Cardiac septum (tissue), 1 donor: Measurements from ENCODE around the gene FAR2. TPM values are rescaled to one million over a fixed set of nuclear protein-coding genes. Genes with fewer than 3 reads are reported as not detected.
"Not testable (repeated sequence)": the region's sequence is repeated elsewhere in the genome, so short reads cannot be mapped to it uniquely, and the experiment has no call there.

ENCODE experiments used
- DNase-seq: peaks from one replicate; pipeline ENCODE4 v3.0.0-alpha.2; 2020; ENCODE audit warnings: low spot score
- intact Hi-C: fragments of 100-400 bp; cut with DNase I; formaldehyde crosslinking; loops from one replicate; pipeline ENCODE4 v1.14.0; 2022
- long read RNA-seq: library from polyadenylated mRNA; unstranded; transcript quantifications from one replicate; pipeline ENCODE4 v2.0.0, GENCODE V29; 2021
- total RNA-seq: library from RNA; stranded (reverse); fragmentation: NEBNext Ultra II Directional; extraction: Animal tissue kit (Norgen Biotek cat#: 25700); gene quantifications from one replicate; pipeline ENCODE4 v1.2.1, GENCODE V29; 2021
- donor health status: DM: no; HTN: no; CAD: no.

The FAR2 gene
- 3.3 TPM for total RNA-seq
- long read RNA-seq, partial matches to known transcripts, result 1 of 10 reads
- long read RNA-seq, other reads (novel, unspliced or antisense), result 9 of 10 reads

DNA sequence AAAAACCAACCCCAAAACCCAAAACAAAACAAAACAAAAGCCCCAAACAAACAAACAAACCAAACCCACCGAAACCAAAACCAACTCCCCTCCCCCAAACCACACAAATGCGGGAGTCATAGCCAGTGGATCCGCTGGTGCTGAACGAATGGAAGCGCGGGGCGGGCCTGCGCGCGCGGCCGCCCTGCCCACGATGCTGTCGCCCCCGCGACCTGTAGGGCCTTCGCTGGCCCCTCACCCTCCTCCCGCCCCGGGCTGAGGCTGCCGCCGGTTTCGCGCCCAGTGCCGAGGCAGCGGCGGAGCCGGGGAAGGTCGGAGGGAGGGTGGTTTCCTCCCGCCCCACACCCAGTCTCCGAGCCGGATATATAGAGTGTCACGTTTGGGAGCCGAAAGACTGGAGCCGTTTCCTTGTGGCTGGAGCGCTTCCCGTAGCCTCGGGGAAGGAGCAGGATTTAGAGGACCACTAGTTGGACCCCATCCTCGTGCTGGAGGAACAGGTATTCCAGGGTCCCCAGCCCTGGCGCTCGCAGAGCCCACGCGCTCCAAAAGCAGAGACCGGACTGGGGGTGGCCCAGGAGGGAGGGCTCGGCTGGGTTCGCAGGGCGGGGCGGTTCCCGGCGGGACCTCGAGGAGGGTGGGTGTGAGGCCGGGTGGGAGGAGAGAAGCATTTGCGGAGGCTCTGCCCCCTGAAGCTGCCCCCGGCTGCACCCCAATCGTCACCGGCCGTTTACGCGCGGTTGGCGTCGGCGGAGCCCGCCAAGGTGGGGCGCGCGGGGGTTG lies at the start of gene FAR2:
Gene FAR2, plus strand, starts transcription at position 368 of the 780 bp plus-strand sequence. CDS start 121,172 bp downstream, outside the sequence.
- peak; percentile 82 for DNase-seq
- intact Hi-C loops, result no loop called here

DNA sequence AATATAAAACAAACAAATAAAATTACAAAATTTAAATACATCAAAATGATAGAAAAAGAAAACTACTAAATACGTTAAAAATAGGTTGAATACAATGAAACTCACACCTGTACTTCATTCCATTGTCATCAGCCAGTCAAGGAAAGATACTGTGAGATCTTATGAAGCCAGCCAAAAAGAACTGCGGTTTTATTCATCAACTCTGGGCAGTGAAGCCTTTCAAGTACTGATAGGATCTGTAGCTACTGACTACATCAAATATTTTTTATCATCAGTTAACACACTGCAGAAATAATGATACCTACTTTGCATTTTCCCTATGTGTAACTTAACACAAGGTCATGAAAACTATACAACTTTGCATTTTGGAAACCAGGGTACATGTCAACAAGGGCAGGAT lies 46.3 kb upstream of the FAR2 start:
- no peak for DNase-seq
- intact Hi-C loops, result no loop called here

DNA sequence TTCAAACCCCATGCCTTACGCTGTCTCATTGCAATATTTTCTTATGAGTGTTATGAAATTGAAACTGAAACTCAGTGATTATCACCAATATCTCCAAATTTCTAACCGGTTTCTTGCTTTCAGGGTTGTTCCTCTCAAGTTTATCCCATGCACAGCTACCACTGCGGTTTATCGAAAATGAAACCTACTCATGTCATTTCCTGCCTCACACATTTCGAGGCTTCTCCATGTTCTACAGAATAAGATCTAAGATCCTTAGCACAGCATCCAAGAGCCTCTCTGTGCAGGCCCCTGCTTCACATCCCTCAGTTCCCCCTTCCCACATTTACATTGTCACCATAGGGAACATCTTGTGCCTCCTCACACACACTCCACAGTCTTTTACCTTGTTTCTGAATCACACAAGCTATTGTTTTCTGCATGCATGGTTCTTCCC lies 45.5 kb upstream of the FAR2 start:
- DNase-seq, result peak; percentile 63
- intact Hi-C loops, result no loop called here

DNA sequence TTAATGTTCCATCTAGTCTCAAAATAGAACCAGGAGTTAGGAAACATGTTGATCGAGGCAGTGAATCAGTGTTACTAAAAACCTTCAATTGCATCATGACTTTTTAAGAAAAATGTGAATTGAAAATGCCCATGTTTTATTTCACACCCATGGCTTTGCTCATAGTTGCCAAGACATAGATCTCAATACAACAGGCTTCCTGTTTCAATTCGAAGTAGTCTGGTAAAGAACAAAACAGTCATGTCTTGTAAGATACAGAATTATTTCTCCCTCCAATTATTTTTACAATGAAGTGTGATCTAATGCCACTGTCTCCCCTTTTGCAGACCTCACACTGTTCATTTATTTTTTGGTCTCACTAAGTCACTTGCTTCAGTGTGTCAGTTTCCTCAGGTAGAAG lies 44.6 kb upstream of the FAR2 start:
- intact Hi-C loops, result no loop called here
- DNase-seq, result no peak

DNA sequence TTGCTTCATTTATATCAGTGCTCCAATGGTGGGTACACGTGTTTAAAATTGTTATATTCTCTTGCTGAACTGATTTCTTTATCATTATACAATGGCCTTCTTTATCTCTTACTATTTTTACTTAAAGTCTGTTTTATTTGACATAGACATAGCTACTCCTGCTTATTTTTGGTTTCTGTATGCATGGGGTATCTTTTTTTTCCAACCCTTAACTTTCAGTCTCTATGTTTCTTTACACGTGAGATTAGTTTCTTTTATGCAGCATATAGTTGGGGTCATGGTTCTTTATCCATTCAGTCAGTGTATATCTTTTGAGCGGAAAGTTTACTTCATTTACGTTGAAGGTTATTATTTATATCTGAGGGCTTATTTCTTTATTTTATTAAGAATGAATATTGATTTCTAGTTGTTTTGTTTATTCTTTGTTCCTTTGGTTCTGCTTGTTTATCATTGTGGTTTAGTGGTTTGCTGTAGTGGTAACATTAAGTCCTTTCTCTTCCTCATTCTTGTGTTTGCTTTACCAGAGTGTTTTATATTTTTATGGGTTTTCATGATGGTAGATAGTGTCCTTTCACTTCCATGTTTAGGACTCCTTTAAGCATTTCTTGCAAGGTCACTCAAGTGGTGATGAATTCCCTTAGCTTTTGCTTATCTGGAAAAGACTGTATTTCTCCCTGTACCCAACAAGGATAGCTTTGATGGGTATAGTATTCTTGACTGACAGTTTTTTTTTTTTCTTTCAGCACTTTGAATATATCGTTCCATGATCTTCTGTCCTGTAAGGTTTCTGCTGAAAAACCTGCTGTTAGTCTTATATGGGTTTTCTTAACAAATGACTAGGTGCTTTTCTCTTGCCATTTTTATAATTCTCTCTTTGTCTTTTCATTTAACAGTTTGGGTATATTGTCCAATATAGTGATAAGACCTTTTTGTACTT lies 38.3 kb upstream of the FAR2 start:
- intact Hi-C loops, result no loop called here
- DNase-seq, result no peak

DNA sequence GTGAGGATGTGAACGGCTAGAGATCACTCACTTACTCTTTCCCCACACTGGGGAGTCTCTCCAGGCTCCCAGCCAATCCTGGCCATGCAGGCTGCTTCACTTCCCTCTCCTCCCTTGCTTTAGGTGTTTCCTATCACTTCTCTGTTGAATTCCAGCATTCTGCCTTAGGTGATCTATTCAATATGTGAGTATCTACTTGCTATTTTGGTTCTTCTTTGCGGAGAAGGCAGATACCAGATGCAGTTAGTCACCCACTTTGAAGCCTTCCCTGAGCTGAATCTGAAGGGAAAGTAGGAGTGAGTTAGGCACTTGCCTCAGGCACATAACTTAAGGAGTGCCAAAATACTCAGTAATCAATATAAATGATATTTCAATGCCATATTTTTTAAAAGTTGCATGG lies 36.0 kb upstream of the FAR2 start:
- intact Hi-C loops, result no loop called here

DNA sequence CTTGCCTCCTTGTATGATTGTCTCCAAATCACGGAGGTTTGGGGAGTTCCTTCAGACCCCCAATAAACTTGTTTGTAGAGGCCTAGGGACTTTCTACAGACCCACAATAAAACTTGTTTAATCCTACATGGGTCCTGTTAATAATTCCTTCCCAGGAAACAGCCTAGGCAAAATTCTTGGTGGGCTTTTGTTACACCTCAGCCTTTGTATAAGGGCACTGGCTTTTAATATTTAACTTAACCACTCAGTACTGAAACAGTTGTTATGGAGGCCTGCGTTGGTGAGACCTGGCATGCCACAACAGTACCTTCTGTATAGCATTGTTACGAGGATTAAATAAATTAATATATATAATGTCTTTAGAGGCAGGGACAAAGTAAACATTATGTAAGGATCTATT lies 32.7 kb upstream of the FAR2 start:
- intact Hi-C loops, result no loop called here
- DNase-seq, result no peak

More for the DNA sequence above, 36.0 kb upstream of the FAR2 start:
- no peak for DNase-seq

DNA sequence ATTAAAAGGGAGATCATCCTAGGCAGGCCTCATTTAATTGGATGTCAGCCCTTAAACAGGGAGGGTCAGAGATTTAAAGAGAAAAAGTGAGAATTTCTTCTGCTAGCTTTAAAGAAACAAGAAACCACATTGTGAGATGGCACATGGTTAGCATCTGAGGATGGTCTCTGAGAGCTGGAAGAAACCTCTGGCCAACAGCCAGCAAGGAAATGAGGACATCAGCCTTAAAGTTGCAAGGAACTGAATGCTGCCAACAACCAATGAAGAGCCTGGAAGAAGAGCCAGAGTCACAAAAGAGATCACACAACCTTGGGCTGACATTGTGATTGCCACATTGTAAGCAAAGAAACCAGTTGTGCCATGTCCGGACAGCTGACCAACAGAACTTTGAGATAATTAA lies 17.5 kb upstream of the FAR2 start:
- intact Hi-C loops, result no loop called here
- DNase-seq, result no peak

DNA sequence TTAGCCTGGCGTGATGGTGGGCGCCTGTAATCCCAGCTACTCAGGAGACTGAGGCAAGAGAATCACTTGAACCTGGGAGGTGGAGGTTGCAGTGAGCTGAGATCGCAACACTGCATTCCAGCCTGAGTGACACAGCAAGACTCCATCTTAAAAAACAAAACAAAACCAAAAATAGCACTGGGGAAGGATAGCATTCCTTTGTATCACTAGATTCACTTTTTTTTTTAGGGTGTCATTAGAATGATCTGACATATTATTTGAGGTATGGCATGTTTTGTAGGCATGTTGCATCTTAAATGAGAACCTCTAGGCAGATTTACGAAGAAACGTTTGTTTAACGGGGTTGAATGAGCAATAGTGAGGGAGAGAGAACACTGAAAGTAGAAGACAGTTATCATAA lies 16.8 kb upstream of the FAR2 start:
- no peak for DNase-seq
- intact Hi-C loops, result no loop called here

DNA sequence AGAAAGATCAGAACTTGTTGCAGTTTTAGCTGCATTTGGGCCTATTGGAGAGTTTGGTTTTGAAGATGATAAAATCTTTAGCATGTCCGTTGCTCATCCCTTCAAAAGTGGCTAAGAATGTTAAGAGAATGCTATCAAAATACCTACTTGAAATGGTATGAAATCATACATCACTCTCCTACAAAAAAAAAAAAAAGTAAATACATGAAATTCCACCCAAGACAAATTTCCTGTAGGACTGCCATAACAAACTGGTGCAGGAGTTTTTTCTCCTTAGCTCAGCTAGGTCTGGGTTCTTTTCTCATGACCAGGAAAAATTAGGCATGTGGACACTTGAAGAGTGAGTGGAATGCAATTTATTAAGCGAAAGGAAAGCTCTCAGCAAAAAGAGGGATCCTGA lies 15.9 kb upstream of the FAR2 start:
- intact Hi-C loops, result no loop called here
- no peak for DNase-seq

DNA sequence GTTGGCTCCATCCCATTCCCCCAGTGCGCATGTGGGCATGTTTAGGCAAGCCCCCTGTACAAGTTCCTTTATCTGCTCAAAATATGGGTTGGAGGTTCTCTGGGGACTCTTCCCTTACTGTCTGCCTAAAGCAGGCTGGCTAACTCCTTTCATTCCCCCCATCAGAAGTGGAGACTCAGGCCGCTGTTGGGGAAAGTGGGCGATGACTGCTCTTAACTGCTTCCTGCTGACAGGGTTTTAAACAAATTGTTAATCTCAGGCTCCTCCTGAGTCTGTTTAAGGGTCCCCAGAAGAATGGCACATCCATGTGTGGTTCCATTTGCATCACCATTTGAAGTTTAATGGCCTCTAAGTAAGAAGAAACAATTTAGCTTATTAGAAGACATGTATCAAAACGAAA lies 15.4 kb upstream of the FAR2 start:
- DNase-seq, result no peak
- intact Hi-C loops, result no loop called here

DNA sequence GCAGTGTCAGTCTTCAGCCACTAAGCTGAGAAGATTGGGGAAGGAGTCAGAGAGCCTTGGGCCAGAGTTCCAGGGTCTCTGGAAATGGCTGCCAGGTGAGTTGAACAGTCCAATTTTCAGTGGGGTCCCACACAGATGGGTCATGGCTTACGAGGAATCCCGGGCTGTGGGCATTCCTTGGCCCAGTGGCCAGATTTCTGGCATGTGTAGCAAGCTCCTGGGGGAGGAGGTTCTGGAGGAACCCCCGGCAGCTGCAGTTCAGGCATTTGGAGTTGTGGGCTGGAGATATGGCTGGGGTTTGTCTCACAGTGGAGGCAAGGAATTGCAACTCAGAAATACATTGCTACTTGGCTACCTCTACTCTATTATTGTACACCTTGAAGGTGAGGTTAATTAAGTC lies 10.8 kb upstream of the FAR2 start:
- DNase-seq, intact Hi-C loops: not testable (repeated sequence)

DNA sequence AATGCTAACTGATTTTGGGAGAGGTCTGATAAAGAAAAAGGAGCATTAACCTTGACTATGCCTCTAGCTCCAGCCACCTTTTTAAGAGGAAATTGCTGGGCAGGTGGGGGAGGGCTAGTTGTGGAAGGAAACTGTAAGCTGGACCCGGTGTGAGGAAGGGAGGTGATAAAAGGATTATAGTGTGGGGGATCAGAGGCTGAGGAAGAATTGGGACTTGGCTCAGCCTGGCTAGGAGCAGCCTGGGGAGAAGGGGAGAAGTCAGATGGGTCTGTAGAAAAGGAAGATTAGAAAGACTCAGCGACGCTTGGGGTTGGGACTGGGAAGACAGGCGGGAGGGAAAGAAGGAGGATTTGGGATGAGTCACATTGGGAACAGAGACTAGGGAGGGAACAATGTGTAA lies 10.2 kb upstream of the FAR2 start:
- intact Hi-C loops, result not testable (repeated sequence)

DNA sequence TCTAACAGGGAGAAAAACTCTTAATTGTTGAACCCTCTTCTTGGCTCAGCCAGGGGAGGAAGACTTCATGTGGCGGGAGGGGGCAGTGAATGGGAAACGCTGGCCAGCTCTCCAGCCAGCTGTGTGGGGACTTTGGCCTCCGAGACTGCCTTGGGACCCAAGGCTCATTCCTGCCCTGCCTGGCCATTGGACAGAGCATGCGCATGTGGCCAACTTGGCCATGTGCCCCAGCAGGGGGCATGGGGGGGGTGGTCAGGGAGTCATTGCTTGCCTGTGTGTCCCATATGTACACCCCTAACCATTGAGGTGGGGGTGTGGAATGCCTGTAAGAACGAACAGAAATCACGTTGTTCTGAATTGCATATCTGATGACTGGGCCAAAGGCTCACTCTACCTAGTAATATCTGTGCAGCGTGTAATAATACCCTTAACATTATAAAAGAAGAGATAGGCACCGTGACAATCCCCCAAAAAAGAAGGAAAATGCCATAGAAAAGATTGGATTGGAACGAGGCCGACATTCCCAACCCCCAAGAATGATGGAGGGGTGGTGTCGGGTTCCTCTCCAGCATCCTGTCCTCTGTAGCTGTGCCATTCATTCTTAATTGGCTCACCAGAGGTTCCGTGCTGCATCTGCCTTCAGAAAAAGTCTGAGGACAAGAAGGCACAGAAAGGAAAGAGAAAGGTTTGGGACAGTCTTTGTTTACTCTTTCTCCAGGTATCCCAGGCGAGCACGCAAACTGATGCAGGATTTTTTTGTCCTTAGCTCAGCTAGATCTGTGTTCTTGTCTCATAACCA lies 3.5 kb upstream of the FAR2 start:
- DNase-seq, result no peak
- intact Hi-C loops, result no loop called here

More for the DNA sequence above, 10.2 kb upstream of the FAR2 start:
- not testable (repeated sequence) for DNase-seq

DNA sequence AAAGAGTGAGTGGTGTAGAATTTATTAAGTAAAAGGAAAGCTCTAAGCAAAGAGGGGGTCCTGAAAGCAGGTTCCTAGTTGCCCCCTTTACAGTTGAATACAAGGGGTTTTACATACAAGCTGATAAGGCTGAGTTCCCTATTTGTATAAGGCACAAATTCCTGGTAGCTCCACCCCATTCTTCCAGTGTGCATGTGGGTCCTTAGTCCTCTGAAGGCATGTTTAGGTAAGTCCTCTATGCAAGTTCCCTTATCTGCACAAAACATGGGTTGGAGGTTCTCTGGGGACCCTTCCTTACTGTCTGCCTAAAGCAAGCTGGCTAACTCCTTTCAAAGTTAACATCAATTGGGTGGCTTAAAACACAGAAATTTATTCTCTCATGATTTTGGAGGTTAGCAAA lies 2.9 kb upstream of the FAR2 start:
- DNase-seq, result no peak
- intact Hi-C loops, result no loop called here

DNA sequence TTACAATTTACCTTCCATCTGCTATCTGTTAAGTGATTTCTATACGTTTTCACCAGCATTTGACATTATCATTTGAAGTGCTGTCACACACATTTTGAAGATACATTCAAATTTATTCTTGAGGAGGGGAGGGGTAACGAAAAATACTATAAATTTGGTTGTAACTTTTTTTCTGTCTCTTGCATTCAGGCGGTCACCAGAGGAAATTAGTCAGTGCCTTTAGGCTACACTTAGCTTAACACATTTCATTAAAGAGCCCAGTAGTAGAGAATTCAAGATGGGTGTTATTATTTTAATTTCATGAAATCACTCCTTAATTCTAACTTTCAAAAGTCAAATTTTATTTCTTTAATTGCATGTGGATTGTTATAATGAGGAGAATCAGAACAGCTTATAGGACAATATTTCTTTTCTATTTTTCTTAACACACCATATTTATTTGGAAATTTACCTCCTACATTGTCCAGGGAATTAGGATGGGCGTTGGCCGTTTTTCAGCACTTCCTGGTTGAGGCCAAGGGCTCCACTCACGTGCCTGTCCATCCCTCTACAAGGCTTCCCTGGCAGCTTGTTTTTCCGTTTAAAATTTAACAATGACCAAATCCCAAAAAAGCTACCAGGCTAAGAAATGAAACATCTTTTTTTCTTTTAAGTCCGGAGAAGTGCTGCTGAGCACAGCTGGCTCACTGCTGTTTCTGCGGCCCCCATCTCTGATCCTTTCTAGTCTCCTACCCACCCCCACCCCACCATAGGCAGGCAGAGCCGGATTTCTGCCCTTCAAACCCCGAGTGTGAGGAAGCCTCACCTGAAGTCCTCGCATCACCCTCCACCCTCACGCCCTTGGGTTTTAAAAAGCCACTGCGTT lies 1.1 kb upstream of the FAR2 start:
- no peak for DNase-seq
- intact Hi-C loops, result no loop called here

DNA sequence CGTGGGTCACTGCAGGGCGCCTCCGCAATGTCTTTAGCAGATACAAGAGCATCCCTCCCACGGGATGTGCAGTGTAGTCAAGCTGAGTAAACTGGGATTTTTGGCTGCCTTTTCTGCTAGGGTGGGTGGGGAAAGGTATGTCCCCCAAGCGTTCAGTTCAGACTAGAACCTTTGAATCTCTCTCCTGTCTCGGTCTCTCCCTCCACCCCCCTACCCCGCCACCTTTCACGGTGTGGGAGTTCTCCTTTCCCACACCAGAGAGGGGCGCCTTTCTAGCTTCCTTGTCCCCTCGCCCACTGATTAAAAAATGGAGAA lies 525 bp upstream of the FAR2 start:
- DNase-seq, result peak; percentile 77
- intact Hi-C loops, result no loop called here

DNA sequence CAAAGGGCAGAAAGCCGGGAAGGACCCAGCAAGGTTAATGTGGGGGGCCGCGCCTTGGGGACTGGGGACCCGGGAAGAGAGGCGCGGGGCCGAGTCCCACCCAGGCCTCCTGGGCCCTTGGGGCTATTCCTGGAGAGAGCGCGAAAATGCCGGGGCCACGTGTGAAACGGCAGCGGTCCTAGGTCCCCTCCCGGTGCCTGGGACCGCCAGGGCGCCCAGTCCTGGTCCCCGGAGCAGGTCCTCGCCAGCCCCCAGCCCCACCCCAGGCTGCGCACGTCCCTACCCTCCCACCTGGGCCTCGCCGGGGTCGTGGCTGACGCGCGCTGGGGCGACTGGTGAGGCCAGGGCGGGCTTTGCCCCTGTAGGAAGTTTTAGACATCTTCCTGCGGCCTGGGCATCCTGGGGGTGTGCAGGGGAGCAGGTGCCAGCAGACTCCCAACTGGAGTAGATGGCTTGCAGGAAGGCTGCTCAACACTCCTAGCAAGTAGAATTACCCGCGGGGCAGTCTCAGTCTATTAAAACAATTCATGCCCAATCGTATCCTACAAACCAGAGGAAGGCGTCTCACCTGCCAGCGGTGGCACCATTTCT lies 708 bp downstream of the FAR2 start:
- intact Hi-C loops, result no loop called here
- peak; percentile 77 for DNase-seq

DNA sequence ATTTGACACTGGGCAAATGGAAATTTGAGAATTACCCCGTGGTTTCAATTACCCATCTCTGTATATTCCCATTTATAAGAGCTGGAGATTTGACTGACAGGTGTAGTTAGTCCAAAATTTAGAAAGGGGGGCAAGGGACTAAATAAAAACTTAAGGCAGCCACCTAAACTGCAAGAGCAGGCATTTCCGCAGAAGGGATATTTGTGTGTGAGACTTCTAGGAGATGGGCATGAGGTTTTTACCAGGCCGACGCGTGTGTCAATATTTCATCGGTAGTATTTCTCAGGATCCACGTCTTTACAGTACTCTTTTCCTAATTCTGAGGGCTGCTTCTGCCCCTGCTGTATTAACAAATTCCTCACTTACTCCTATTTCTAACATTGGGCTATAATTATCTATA lies 1.4 kb downstream of the FAR2 start:
- intact Hi-C loops, result no loop called here
- DNase-seq, result no peak
